Measurements from ENCODE around the gene DUOX2. TPM values are rescaled to one million over a fixed set of nuclear protein-coding genes. Genes with fewer than 3 reads are reported as not detected.

Gene DUOX2
- total and polyA plus RNA-seq, 2 donors (not counting 1 experiment from before 2014, with no cell fraction given) = 0.32 TPM; not detected in 1

- H3K79me2 ChIP-seq (ENCODE audit: control insufficient read depth, insufficient read depth, low read length) = no peaks in the 10 kb centered on the region
These were observed 12.9 kb downstream of the DUOX2 start for GRCh38 chr15:45100884-45101625.

More at GRCh38 chr15:45100884-45101625, 12.9 kb downstream of the DUOX2 start:
- ChIA-PET CTCF (no interaction called here), POLR2A (no interaction called here)
- ATAC-seq (ENCODE audit: low read depth) (no peak), DNase-seq (no peak)
- H2AFZ ChIP-seq (ENCODE audit: insufficient read depth, low read depth, low read length, poor library complexity, severe bottlenecking) = no peak overlapping the region
- Mint-ChIP-seq H3K27ac (no peak overlapping the region), H3K4me1 (no peaks in the 10 kb centered on the region), H3K4me3 (no peak overlapping the region), H3K27me3 (peaks cover 23% of the 10 kb centered on the region), H3K9me3 (ENCODE audit: insufficient read depth) (no peaks in the 10 kb centered on the region)
- no peak overlapping the region for H3K4me2 ChIP-seq (replicated peaks; ENCODE audit: low read depth, low read length, poor library complexity, severe bottlenecking)
- H3K9me3 ChIP-seq (ENCODE audit: control extremely low read depth in 1 of 3, control insufficient read depth in 2 of 3, insufficient read depth in 1 of 3, low read length in 2 of 3) = no peaks in the 10 kb centered on the region
- H3K36me3 ChIP-seq (replicated peaks in 1 of 2; ENCODE audit: control extremely low read depth in 1 of 2, control insufficient read depth in 1 of 2, extremely low read depth in 1 of 2, insufficient read depth in 2 of 2, low read length in 1 of 2) = no peaks in the 10 kb centered on the region
- H3K27ac ChIP-seq (ENCODE audit: low read length in 2 of 2) = no peak overlapping the region
- intact Hi-C loops (cut with micrococcal nuclease) = no loop called here
- peaks cover 0 to 2% (median 0%) of the 10 kb centered on the region in 4 experiments for H3K27me3 ChIP-seq (replicated peaks in 1 of 4; ENCODE audit: control extremely low read depth in 1 of 4, control insufficient read depth in 3 of 4, insufficient read depth in 4 of 4, low read length in 3 of 4)
- H3K4me3 ChIP-seq (ENCODE audit: control extremely low read depth in 1 of 5, extremely low read depth in 1 of 5, insufficient read depth in 1 of 5, low read depth in 2 of 5, low read length in 4 of 5) = no peak overlapping the region
- H3K4me1 ChIP-seq (ENCODE audit: control insufficient read depth in 2 of 2, insufficient read depth in 2 of 2, low read length in 2 of 2) = no peaks in the 10 kb centered on the region
- no peaks in the 10 kb centered on the region for H4K20me1 ChIP-seq (ENCODE audit: control insufficient read depth, insufficient read depth, low read length, poor library complexity, severe bottlenecking)
- TF ChIP-seq CTCF (IDR thresholded peaks at IDR 0.05) (no peak), EZH2 (IDR thresholded peaks at IDR 0.05; ENCODE audit: borderline replicate concordance, insufficient read depth, low read depth, low read length, poor library complexity, severe bottlenecking) (no peak)
- H3K9ac ChIP-seq (ENCODE audit: low read length) = no peak overlapping the region
- 82% methylated on average over 5 of the region's 7 CpGs for WGBS (ENCODE audit: insufficient coverage)

Measured in B cell (primary cell).